ENCODE measurements around the gene RNF222. TPM values are rescaled to one million over a fixed set of nuclear protein-coding genes. Genes with fewer than 3 reads are reported as not detected.

RNF222 gene
- polyA plus RNA-seq, 1 of the 3 experiments (the other 2 are of a cell fraction) = not detected

- CTCF ChIA-PET = interaction anchor here (1.0 to 2.6 kb wide), 8 partner anchors 11 to 310 kb away, joined by 3 to 11 read pairs (median 4); no protein-coding TSS in a partner anchor
- WGBS (ENCODE audit: low lambda C conversion rate) = under 1% methylated on average over 19 of the region's 43 CpGs
- no peaks in the 10 kb centered on the region for H3K9me3 ChIP-seq
- POLR2A ChIA-PET = interaction anchor here (0.7 to 1.4 kb wide), 4 partner anchors 10 to 428 kb away, joined by 3 read pairs; partner anchors contain the start of gene MYH10
- H3F3A ChIP-seq (replicated peaks; ENCODE audit: insufficient read depth) = peaks cover 4% of the 10 kb centered on the region
- H4K20me1 ChIP-seq (ENCODE audit: insufficient read depth) = peaks cover 50% of the 10 kb centered on the region
- H3K27me3 ChIP-seq (ENCODE audit: insufficient read depth) = no peaks in the 10 kb centered on the region
- peak overlapping the region; percentile 73; the same call in 1 of the 2 replicates for H2AFZ ChIP-seq (ENCODE audit: low read depth)
- H3K4me1 ChIP-seq (ENCODE audit: control insufficient read depth in 1 of 2, insufficient read depth in 2 of 2, low read depth in 1 of 2, low read length in 1 of 2) = peaks cover 0 to 6% of the 10 kb centered on the region in 2 experiments; a peak in 1 of 4 replicates
- peak overlapping the region; percentile 87 to 90 for H3K4me3 ChIP-seq (ENCODE audit: low read depth in 2 of 2, low read length in 1 of 2)
- peaks cover 4 to 26% of the 10 kb centered on the region in 2 experiments for H3K36me3 ChIP-seq (replicated peaks in 1 of 2; ENCODE audit: control insufficient read depth in 1 of 2, insufficient read depth in 2 of 2, low read length in 1 of 2)
- no peaks in the 10 kb centered on the region for H3K9me2 ChIP-seq
- peak overlapping the region; percentile 85 to 96 for H3K27ac ChIP-seq (ENCODE audit: low read depth in 2 of 2, low read length in 1 of 2)
- no peak for TF ChIP-seq USF1 (IDR thresholded peaks at IDR 0.05; ENCODE audit: borderline replicate concordance, low read depth)
- peak; percentile 62; the same call in 1 of the 2 replicates for TF ChIP-seq SIN3A (IDR thresholded peaks at IDR 0.05; ENCODE audit: borderline replicate concordance, low read depth, low read length)
- TF ChIP-seq NFIC (IDR thresholded peaks at IDR 0.05; ENCODE audit: borderline replicate concordance) = no peak
- no peak for TF ChIP-seq NRF1 (IDR thresholded peaks at IDR 0.05; ENCODE audit: low read depth, low read length)
- no peak for TF ChIP-seq TEAD4 (IDR thresholded peaks at IDR 0.05; ENCODE audit: borderline replicate concordance, insufficient read depth)
- TF ChIP-seq CTCF (IDR thresholded peaks at IDR 0.05) = no peak; the same call in 1 of the 2 replicates
- TF ChIP-seq MAX (IDR thresholded peaks at IDR 0.05; ENCODE audit: low read depth) = peak; percentile 15; the same call in 1 of the 2 replicates
- H3K4me2 ChIP-seq = peak overlapping the region; percentile 88
- H3K79me2 ChIP-seq (ENCODE audit: insufficient read depth) = peaks cover 54% of the 10 kb centered on the region
- peak overlapping the region; percentile 96 for H3K9ac ChIP-seq
- peak; percentile 74 for DNase-seq
These were observed 38.7 kb upstream of the RNF222 start for GRCh38 chr17:8436169-8436843.

GRCh38 chr17:8435245-8436168 is 37.9 kb upstream of the RNF222 start, which contains the start of gene NDEL1:
NDEL1 (plus strand) TSS chr17:8435884; CDS start chr17:8444272, 8,388 bp downstream.
- peaks cover 0 to 6% of the 10 kb centered on the region in 2 experiments; a peak in 2 of 4 replicates for H3K4me1 ChIP-seq (ENCODE audit: control insufficient read depth in 1 of 2, insufficient read depth in 2 of 2, low read depth in 1 of 2, low read length in 1 of 2)
- peak within 1 kb of the TSS; percentile 96 for H3K9ac ChIP-seq
- no peaks in the 10 kb centered on the region for H3K27me3 ChIP-seq (ENCODE audit: insufficient read depth)
- H3K36me3 ChIP-seq (replicated peaks in 1 of 2; ENCODE audit: control insufficient read depth in 1 of 2, insufficient read depth in 2 of 2, low read length in 1 of 2) = peaks cover 0 to 22% of the 10 kb centered on the region in 2 experiments
- H2AFZ ChIP-seq (ENCODE audit: low read depth) = peak within 1 kb of the TSS; percentile 86
- H3K4me3 ChIP-seq (ENCODE audit: low read depth in 2 of 2, low read length in 1 of 2) = peak within 1 kb of the TSS; percentile 87 to 90
- peaks cover 42% of the 10 kb centered on the region for H4K20me1 ChIP-seq (ENCODE audit: insufficient read depth)
- peaks cover 46% of the 10 kb centered on the region for H3K79me2 ChIP-seq (ENCODE audit: insufficient read depth)
- no peaks in the 10 kb centered on the region for H3K9me3 ChIP-seq
- DNase-seq = peak; percentile 100
- ChIA-PET POLR2A (interaction anchor here (1.0 to 1.6 kb wide), 4 partner anchors 11 to 195 kb away, joined by 3 to 7 read pairs (median 3); partner anchors contain the start of gene MYH10), CTCF (interaction anchor here (0.7 to 2.6 kb wide), 5 partner anchors 15 to 311 kb away, joined by 3 to 11 read pairs (median 4); no protein-coding TSS in a partner anchor)
- H3K27ac ChIP-seq (ENCODE audit: low read depth in 2 of 2, low read length in 1 of 2) = peak within 1 kb of the TSS; percentile 91 to 96
- peaks cover 2% of the 10 kb centered on the region for H3F3A ChIP-seq (replicated peaks; ENCODE audit: insufficient read depth)
- 12% methylated on average over 8 of the region's 68 CpGs for WGBS (ENCODE audit: low lambda C conversion rate)
- TF ChIP-seq POLR2AphosphoS5 (IDR thresholded peaks at IDR 0.05; ENCODE audit: low read depth, low read length) (peak; percentile 99), CHD2 (IDR thresholded peaks at IDR 0.05; ENCODE audit: low read length, partially characterized antibody) (peak; percentile 27), NRF1 (IDR thresholded peaks at IDR 0.05; ENCODE audit: low read depth, low read length) (peak; percentile 96), MAX (IDR thresholded peaks at IDR 0.05; ENCODE audit: low read depth) (0 out of 2 replicates have a peak, but pooled peaks have one; percentile 8), IRF3 (IDR thresholded peaks at IDR 0.05; ENCODE audit: low read depth, low read length) (no peak), TAF1 (IDR thresholded peaks at IDR 0.05; ENCODE audit: borderline replicate concordance, low read depth, low read length) (peak; percentile 71), EP300 (IDR thresholded peaks at IDR 0.05; ENCODE audit: borderline replicate concordance in 1 of 2, low read depth in 1 of 2, low read length in 1 of 2) (no peak), MXI1 (IDR thresholded peaks at IDR 0.05; ENCODE audit: low read depth, low read length) (peak; percentile 92), SIN3A (IDR thresholded peaks at IDR 0.05; ENCODE audit: borderline replicate concordance, low read depth, low read length) (peak; percentile 19)
- H3K9me2 ChIP-seq = no peaks in the 10 kb centered on the region
- H3K4me2 ChIP-seq = peak within 1 kb of the TSS; percentile 88

Measured in SK-N-SH (cell line).